IMR-90 (cell line): ENCODE measurements around the gene WDFY2. TPM values are rescaled to one million over a fixed set of nuclear protein-coding genes. Genes with fewer than 3 reads are reported as not detected.

Experiments used
- ATAC-seq: fragments of 200-7000 bp; cut with Tn5 transposase; 2 replicates; pipeline ENCODE4 v1.9.1; 2020; ENCODE audit warnings: low read depth, mild to moderate bottlenecking, moderate library complexity
- BruUV-seq: library from RNA; stranded (reverse); fragments of 400-500 nt; replicated peaks from 2 replicates; lab custom pipeline; 2021; lab: Mats Ljungman, UMichigan
- CTCF ChIA-PET: fragments of 300-600 bp; formaldehyde crosslinking; extraction: SDS; loops from one replicate; lab custom pipeline; 2021; ENCODE audit warnings: antibody characterized with exemption; lab: Yijun Ruan, JAX
- POLR2A ChIA-PET: fragments of 300-600 bp; sonication (Branson Sonifier 250); formaldehyde crosslinking; loops from one replicate; lab custom pipeline; 2022; ENCODE audit warnings: antibody characterized with exemption; ENCODE audit not compliant: unreplicated experiment; lab: Charles Lee
- DNase-seq: peaks from one replicate; pipeline ENCODE4 v3.0.0; 2013
- H2AFZ ChIP-seq: replicated peaks from 2 replicates; pipeline ENCODE3; 2013; ENCODE audit warnings: low read length, mild to moderate bottlenecking; ENCODE audit not compliant: poor library complexity
- H2AK5ac ChIP-seq: 2 replicates; pipeline ENCODE4 v1.6.1; 2013; ENCODE audit warnings: low read depth, low read length, inconsistent platforms
- H2AK9ac ChIP-seq: replicated peaks from 2 replicates; pipeline ENCODE3; 2013; ENCODE audit warnings: mild to moderate bottlenecking, low read depth, low read length, moderate library complexity; ENCODE audit not compliant: poor library complexity
- H2BK120ac ChIP-seq: 2 replicates; pipeline ENCODE4 v1.6.1; 2013; ENCODE audit warnings: low read depth, low read length, inconsistent platforms
- H2BK15ac ChIP-seq: 3 replicates; pipeline ENCODE4 v1.6.1; 2013; ENCODE audit warnings: low read depth, low read length, inconsistent platforms
- H2BK20ac ChIP-seq: 2 replicates; pipeline ENCODE4 v1.6.1; 2013; ENCODE audit warnings: low read depth, mild to moderate bottlenecking, inconsistent platforms, low read length, moderate library complexity
- H2BK5ac ChIP-seq: 2 replicates; pipeline ENCODE4 v1.6.1; 2013; ENCODE audit warnings: mild to moderate bottlenecking, low read depth, low read length, inconsistent platforms; ENCODE audit not compliant: poor library complexity, severe bottlenecking
- H3K14ac ChIP-seq: replicated peaks from 2 replicates; pipeline ENCODE4 v1.6.1; 2013; ENCODE audit warnings: low read depth, low read length, inconsistent platforms
- H3K18ac ChIP-seq: 2 replicates; pipeline ENCODE4 v1.6.1; 2013; ENCODE audit warnings: low read depth, low read length, control low read depth
- H3K23ac ChIP-seq: 2 replicates; pipeline ENCODE4 v1.6.1; 2013; ENCODE audit warnings: low read depth, low read length, inconsistent platforms
- H3K27ac ChIP-seq: 2 replicates; pipeline ENCODE4 v1.5.1; 2013; ENCODE audit warnings: mild to moderate bottlenecking, control low read depth, low read length; ENCODE audit not compliant: insufficient read depth
- H3K27me3 ChIP-seq: 2 replicates; pipeline ENCODE4 v1.6.1; 2013; ENCODE audit warnings: low read length; ENCODE audit not compliant: control insufficient read depth, insufficient read depth
- H3K36me3 ChIP-seq: 2 replicates; pipeline ENCODE4 v1.6.1; 2013; ENCODE audit warnings: low read length, mixed read lengths; ENCODE audit not compliant: control insufficient read depth, insufficient read depth
- H3K4ac ChIP-seq: 2 replicates; pipeline ENCODE4 v1.6.1; 2013; ENCODE audit warnings: low read depth, low read length, inconsistent platforms
- H3K4me1 ChIP-seq: 2 replicates; pipeline ENCODE4 v1.6.1; 2013; ENCODE audit warnings: low read length, mixed read lengths; ENCODE audit not compliant: control insufficient read depth, insufficient read depth
- H3K4me2 ChIP-seq: 2 replicates; pipeline ENCODE4 v1.6.1; 2013; ENCODE audit warnings: low read depth, mild to moderate bottlenecking, control low read depth, low read length, moderate library complexity
- H3K4me3 ChIP-seq: 2 replicates; pipeline ENCODE4 v1.5.1; 2013; ENCODE audit warnings: low read depth, mild to moderate bottlenecking, control low read depth, low read length, moderate library complexity; ENCODE audit not compliant: insufficient read depth
- H3K56ac ChIP-seq: 2 replicates; pipeline ENCODE4 v1.6.1; 2013; ENCODE audit warnings: low read length, inconsistent platforms; ENCODE audit not compliant: insufficient read depth; ENCODE audit errors: extremely low read depth
- H3K79me1 ChIP-seq, 2 experiments: 2 replicates each; pipeline ENCODE4 v1.6.1; 2013; ENCODE audit warnings: low read length in 2 of 2, inconsistent platforms in 1 of 2, low read depth in 1 of 2
- H3K9ac ChIP-seq: 2 replicates; pipeline ENCODE4 v1.6.1; 2013; ENCODE audit warnings: low read depth, low read length, control low read depth
- H3K9me1 ChIP-seq: 2 replicates; pipeline ENCODE4 v1.6.1; 2013; ENCODE audit warnings: low read length, inconsistent platforms; ENCODE audit not compliant: insufficient read depth
- H3K9me3 ChIP-seq: 2 replicates; pipeline ENCODE4 v1.6.1; 2013; ENCODE audit warnings: low read length; ENCODE audit not compliant: control insufficient read depth, insufficient read depth
- H4K20me1 ChIP-seq: 2 replicates; pipeline ENCODE4 v1.6.1; 2013; ENCODE audit warnings: low read length, inconsistent platforms; ENCODE audit not compliant: insufficient read depth
- H4K5ac ChIP-seq: 2 replicates; pipeline ENCODE4 v1.6.1; 2013; ENCODE audit warnings: mild to moderate bottlenecking, low read depth, low read length, control low read depth
- H4K8ac ChIP-seq, 2 experiments: 2 replicates each; pipeline ENCODE4 v1.6.1; 2013; ENCODE audit warnings: low read depth in 2 of 2, low read length in 2 of 2, control low read depth in 1 of 2, inconsistent platforms in 1 of 2
- H4K91ac ChIP-seq: 2 replicates; pipeline ENCODE4 v1.6.1; 2013; ENCODE audit warnings: low read depth, low read length, inconsistent platforms; ENCODE audit not compliant: insufficient read depth
- CEBPB ChIP-seq: IDR thresholded peaks from 2 replicates; pipeline ENCODE4 v1.6.1; 2012; ENCODE audit warnings: low read depth, low read length, improper control_type of control experiment
- CHD1 ChIP-seq: IDR thresholded peaks from 2 replicates; pipeline ENCODE4 v1.6.1; 2012; ENCODE audit warnings: low read depth, low read length, improper control_type of control experiment
- ELK1 ChIP-seq: fragments of 150-350 bp; IDR thresholded peaks from 2 replicates; pipeline ENCODE4 v1.6.1; 2016; ENCODE audit warnings: low read depth, mild to moderate bottlenecking, low read length, moderate library complexity, borderline replicate concordance
- FOS ChIP-seq: fragments of 150-350 bp; IDR thresholded peaks from 2 replicates; pipeline ENCODE4 v1.6.1; 2016; ENCODE audit warnings: low read depth, low read length
- MAFK ChIP-seq: IDR thresholded peaks from 2 replicates; pipeline ENCODE4 v1.6.1; 2012; ENCODE audit warnings: low read depth, low read length, improper control_type of control experiment
- MAZ ChIP-seq: IDR thresholded peaks from 2 replicates; pipeline ENCODE4 v1.6.1; 2012; ENCODE audit warnings: low read depth, mild to moderate bottlenecking, low read length, improper control_type of control experiment, moderate library complexity, borderline replicate concordance
- MXI1 ChIP-seq: IDR thresholded peaks from 2 replicates; pipeline ENCODE4 v1.6.1; 2012; ENCODE audit warnings: low read depth, mild to moderate bottlenecking, low read length, moderate library complexity, borderline replicate concordance
- NFE2L2 ChIP-seq: fragments of 150-350 bp; IDR thresholded peaks from 2 replicates; pipeline ENCODE4 v1.6.1; 2016; ENCODE audit warnings: low read depth, mild to moderate bottlenecking, low read length
- POLR2A ChIP-seq: IDR thresholded peaks from 2 replicates; pipeline ENCODE4 v1.6.1; 2012; ENCODE audit warnings: mild to moderate bottlenecking, low read depth, low read length
- RAD21 ChIP-seq: IDR thresholded peaks from 2 replicates; pipeline ENCODE4 v1.6.1; 2012; ENCODE audit warnings: low read length, improper control_type of control experiment
- RCOR1 ChIP-seq: IDR thresholded peaks from 2 replicates; pipeline ENCODE4 v1.6.1; 2012; ENCODE audit warnings: mild to moderate bottlenecking, low read length, improper control_type of control experiment; ENCODE audit not compliant: insufficient replicate concordance
- SMC3 ChIP-seq: fragments of 150-350 bp; IDR thresholded peaks from 2 replicates; pipeline ENCODE4 v1.6.1; 2016; ENCODE audit warnings: low read depth, mild to moderate bottlenecking, antibody characterized with exemption, low read length, moderate library complexity
- WGBS, 2 experiments: methylation state at CpG; one replicate each; pipeline versions ENCODE4 v1.1.5 to v1.1.7; 2013; ENCODE audit warnings: missing lambda C conversion rate in 2 of 2; ENCODE audit not compliant: insufficient read length in 1 of 2; ENCODE audit errors: extremely low coverage in 2 of 2; 5-methylcytosine and 5-hydroxymethylcytosine counted together
- dilution Hi-C: fragments of 300-500 bp; cut with HindIII; formaldehyde crosslinking; loops from one replicate; pipeline ENCODE4 v1.14.3; 2018; ENCODE audit warnings: low sequenced_read_pairs; ENCODE audit not compliant: unreplicated experiment
- in situ Hi-C: fragments of 300-500 bp; cut with MboI; formaldehyde crosslinking; loops from 3 replicates; pipeline ENCODE4 v1.14.3; 2019; ENCODE audit warnings: low sequenced_read_pairs, inconsistent platforms, mixed read lengths
- intact Hi-C: fragments of 100-400 bp; cut with micrococcal nuclease; formaldehyde crosslinking; loops from 2 replicates; pipeline ENCODE4 v1.10.0; 2022
- polyA plus RNA-seq, 3 experiments: library from polyadenylated mRNA; depleted of rRNA; stranded (reverse); fragments of >200 nt; gene quantifications; 2 replicates each; pipeline ENCODE4 v1.2.3, GENCODE V29; 2012; ENCODE audit warnings: low replicate concordance in 1 of 3
- total RNA-seq: library from RNA; depleted of rRNA; stranded (reverse); fragments of >200 nt; gene quantifications from 2 replicates; pipeline ENCODE4 v1.2.3, GENCODE V29; 2012
- TF ChIP-seq, protein P1 (sequence below): fragments of 150-350 bp; IDR thresholded peaks from 2 replicates; pipeline ENCODE4 v1.6.1; 2017; ENCODE audit warnings: mild to moderate bottlenecking, antibody characterized with exemption, low read length, low read depth

The WDFY2 gene
- total and polyA plus RNA-seq, 2 of the 4 experiments (the other 2 are of a cell fraction) = 4.3 to 5.4 TPM

DNA sequence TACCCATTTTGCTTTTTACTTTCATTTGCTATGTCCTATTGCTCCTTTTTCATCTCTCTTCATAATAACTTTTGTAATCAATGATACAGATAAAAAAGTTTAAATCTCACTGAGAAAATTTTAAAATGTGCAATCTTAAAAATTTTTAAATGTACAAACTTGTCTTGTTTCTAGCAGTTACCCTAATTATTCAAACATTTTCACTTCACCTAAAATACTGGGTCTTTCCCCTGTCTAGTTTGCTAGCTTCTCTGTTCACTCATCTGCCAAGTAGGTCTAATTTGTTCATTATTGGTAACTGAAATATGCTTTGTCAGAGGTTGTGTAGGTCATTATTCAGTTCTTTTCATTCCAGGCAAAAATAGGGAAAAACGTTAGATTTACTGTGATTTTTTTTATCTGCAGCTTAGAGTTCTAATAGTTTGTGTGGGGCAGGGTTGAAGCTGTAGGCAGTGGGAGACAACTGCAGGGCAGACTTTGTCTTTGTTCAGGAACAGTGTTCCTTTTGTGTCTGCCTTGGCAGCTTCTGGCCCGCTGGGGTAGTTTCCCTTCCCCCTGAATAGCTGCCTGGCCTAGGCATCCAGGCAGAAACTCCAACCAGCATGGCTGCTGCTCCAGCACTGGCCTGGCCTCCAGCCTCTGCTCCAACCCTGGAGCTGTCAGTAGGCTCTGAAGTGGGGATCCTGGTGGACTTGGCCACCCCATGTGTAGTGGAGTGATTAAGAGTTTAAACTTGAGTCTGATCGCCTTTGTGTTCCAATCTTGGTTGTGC is 48.5 kb downstream of the WDFY2 start (continued):
- TF ChIP-seq, protein P1, sequence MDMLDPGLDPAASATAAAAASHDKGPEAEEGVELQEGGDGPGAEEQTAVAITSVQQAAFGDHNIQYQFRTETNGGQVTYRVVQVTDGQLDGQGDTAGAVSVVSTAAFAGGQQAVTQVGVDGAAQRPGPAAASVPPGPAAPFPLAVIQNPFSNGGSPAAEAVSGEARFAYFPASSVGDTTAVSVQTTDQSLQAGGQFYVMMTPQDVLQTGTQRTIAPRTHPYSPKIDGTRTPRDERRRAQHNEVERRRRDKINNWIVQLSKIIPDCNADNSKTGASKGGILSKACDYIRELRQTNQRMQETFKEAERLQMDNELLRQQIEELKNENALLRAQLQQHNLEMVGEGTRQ = no peak

DNA sequence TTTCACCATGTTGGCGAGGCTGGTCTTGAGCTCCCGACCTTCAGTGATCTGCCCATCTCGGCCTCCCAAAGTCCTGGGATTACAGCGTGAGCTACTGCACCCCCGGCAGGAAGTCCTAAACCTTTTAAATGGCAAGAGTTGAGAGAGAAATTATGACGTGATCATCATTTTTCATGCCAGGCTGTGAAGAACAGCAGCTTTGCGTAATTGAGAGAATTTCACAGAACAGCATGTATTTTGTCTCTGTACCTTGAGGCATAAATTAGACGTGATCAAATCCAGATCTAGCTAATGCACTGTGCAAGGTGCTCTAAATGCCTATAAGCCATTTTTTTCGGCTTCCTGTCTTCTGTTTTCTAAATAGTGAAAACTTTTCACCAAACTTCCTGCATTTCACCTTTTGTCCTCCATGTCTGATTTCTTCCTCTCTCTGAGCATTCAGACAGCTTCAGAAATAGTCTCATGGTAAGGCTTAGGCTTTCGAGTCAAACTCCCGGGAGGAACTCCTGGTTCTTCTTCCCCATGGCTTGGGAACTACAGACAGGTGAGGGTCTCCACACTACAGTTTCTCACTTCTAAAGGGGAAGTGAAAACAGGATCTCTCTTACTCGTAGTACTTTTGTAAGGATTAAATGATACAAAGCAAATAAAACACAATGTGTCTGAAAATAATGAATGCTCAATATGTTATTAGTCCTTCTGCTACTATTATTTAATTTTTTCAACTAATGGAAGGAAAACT is 51.0 kb downstream of the WDFY2 start:
- ChIA-PET POLR2A (interaction anchor here (0.6 kb wide), 1 partner anchor 94 kb away, joined by 3 read pairs; no protein-coding TSS in a partner anchor), CTCF (no interaction called here)
- Histone ChIP-seq H3K79me1 (peaks cover 16 to 61% of the 10 kb centered on the region in 2 experiments), H4K8ac (no peak overlapping the region), H2AK5ac (no peak overlapping the region), H3K9ac (no peak overlapping the region), H3K27me3 (no peaks in the 10 kb centered on the region), H3K4ac (no peak overlapping the region), H2AK9ac (no peak overlapping the region), H3K4me3 (no peak overlapping the region), H4K91ac (no peak overlapping the region), H3K56ac (no peak overlapping the region), H2BK20ac (no peak overlapping the region), H4K5ac (no peak overlapping the region), H4K20me1 (no peaks in the 10 kb centered on the region; the same call in 1 of the 2 replicates), H2BK5ac (no peak overlapping the region), H3K36me3 (no peaks in the 10 kb centered on the region), H3K14ac (no peak overlapping the region), H3K9me3 (no peaks in the 10 kb centered on the region), H3K4me1 (peaks cover 10% of the 10 kb centered on the region), H3K4me2 (no peak overlapping the region), H3K27ac (no peak overlapping the region), H3K18ac (no peak overlapping the region), H2BK120ac (no peak overlapping the region), H3K23ac (no peak overlapping the region), H2BK15ac (no peak overlapping the region), H3K9me1 (peaks cover 7% of the 10 kb centered on the region), H2AFZ (no peak overlapping the region)
- DNase-seq (no peak), ATAC-seq (no peak)
- BruUV-seq = no TSS peak
- TF ChIP-seq NFE2L2 (no peak), CEBPB (no peak), MAZ (no peak), SMC3 (no peak), MXI1 (no peak), ELK1 (no peak), CHD1 (no peak), FOS (no peak), RCOR1 (no peak), POLR2A (no peak), RAD21 (no peak), MAFK (no peak)
- intact Hi-C loops (no loop called here), in situ Hi-C loops (no loop called here), dilution Hi-C loops (no loop called here)
- 94% methylated on average over 3 of the region's 12 CpGs; no CpG with 5 or more reads in 1 of the 2 experiments for WGBS, 2 experiments
